Measurements from ENCODE around the gene RARS1.

- TF ChIP-seq CTCF (IDR thresholded peaks at IDR 0.05) (no peak), POLR2AphosphoS5 (IDR thresholded peaks at IDR 0.05; ENCODE audit: low read depth, low read length) (no peak)
These were observed 82.5 kb downstream of the RARS1 start for GRCh38 chr5:168568738-168569137.

Data from Panc1 (cell line).